Measurements from ENCODE around the gene FAM118B. TPM values are rescaled to one million over a fixed set of nuclear protein-coding genes. Genes with fewer than 3 reads are reported as not detected.

Gene FAM118B
- total and polyA plus RNA-seq, 10 donors = 5.5 to 32.3 (median 17.5) TPM

GRCh38 chr11:126310200-126310991 lies 98.8 kb downstream of the FAM118B start:
- peaks cover 0 to 78% (median 17%) of the 10 kb centered on the region in 6 donors for H3K36me3 ChIP-seq
- no peaks in the 10 kb centered on the region for H3K27me3 ChIP-seq (replicated peaks in 1 of 7)
- H3K27ac ChIP-seq = peak overlapping the region in 7 of 8 donors; percentile 37 to 89 (median 79)
- no peak for TF ChIP-seq POLR2A (IDR thresholded peaks at IDR 0.05)
- TF ChIP-seq POLR2AphosphoS5 (IDR thresholded peaks at IDR 0.05) = peak; percentile 25 to 50 (median 33)
- TF ChIP-seq, protein P1, sequence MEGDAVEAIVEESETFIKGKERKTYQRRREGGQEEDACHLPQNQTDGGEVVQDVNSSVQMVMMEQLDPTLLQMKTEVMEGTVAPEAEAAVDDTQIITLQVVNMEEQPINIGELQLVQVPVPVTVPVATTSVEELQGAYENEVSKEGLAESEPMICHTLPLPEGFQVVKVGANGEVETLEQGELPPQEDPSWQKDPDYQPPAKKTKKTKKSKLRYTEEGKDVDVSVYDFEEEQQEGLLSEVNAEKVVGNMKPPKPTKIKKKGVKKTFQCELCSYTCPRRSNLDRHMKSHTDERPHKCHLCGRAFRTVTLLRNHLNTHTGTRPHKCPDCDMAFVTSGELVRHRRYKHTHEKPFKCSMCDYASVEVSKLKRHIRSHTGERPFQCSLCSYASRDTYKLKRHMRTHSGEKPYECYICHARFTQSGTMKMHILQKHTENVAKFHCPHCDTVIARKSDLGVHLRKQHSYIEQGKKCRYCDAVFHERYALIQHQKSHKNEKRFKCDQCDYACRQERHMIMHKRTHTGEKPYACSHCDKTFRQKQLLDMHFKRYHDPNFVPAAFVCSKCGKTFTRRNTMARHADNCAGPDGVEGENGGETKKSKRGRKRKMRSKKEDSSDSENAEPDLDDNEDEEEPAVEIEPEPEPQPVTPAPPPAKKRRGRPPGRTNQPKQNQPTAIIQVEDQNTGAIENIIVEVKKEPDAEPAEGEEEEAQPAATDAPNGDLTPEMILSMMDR (IDR thresholded peaks at IDR 0.05 in 8 of 11, conservative IDR thresholded peaks at IDR 0.05 in 3 of 11) = peak; percentile 66 to 92 (median 85)
- H3K4me3 ChIP-seq = no peak overlapping the region
- intact Hi-C loops (cut with DNase I; ENCODE audit: low total_unique reads) = no loop called here
- no peaks in the 10 kb centered on the region for H3K9me3 ChIP-seq
- peak; percentile 90 for DNase-seq
- WGBS, 5 donors = 57 to 70% (median 63%) methylated on average over 12 of the region's 12 CpGs
- peaks cover 14 to 83% (median 51%) of the 10 kb centered on the region in 6 donors for H3K4me1 ChIP-seq

DNA sequence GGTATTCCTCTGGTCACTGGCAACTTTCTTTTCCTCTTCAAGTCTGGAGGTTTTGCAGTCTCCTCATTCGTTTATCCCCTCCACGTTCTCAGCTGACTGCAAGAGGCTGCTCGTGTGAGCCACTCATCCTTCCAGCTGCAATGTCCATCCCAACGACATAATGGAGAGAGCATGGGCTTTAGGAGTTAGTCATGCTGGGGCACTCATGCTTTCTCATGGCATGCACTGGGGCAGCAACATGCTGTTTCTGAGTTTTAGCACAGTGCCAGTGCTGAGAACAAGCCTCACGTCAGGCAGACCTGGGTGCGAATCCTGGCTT lies 99.4 kb downstream of the FAM118B start:
- DNase-seq = no peak
- intact Hi-C loops (cut with DNase I; ENCODE audit: low total_unique reads) = no loop called here
- WGBS, 5 donors = 49 to 74% (median 54%) methylated on average over 5 to 6 of the region's 6 CpGs
- Histone ChIP-seq H3K36me3 (peaks cover 0 to 82% (median 17%) of the 10 kb centered on the region in 6 donors), H3K4me3 (no peak overlapping the region), H3K4me1 (peaks cover 14 to 83% (median 45%) of the 10 kb centered on the region in 6 donors), H3K27me3 (replicated peaks in 1 of 7) (no peaks in the 10 kb centered on the region), H3K27ac (peak overlapping the region in 7 of 8 donors; percentile 37 to 89 (median 79)), H3K9me3 (no peaks in the 10 kb centered on the region)
- TF ChIP-seq, protein P1 (IDR thresholded peaks at IDR 0.05 in 8 of 11, conservative IDR thresholded peaks at IDR 0.05 in 3 of 11) = no peak
- no peak for TF ChIP-seq POLR2AphosphoS5 (IDR thresholded peaks at IDR 0.05)
- TF ChIP-seq POLR2A (IDR thresholded peaks at IDR 0.05) = no peak

DNA sequence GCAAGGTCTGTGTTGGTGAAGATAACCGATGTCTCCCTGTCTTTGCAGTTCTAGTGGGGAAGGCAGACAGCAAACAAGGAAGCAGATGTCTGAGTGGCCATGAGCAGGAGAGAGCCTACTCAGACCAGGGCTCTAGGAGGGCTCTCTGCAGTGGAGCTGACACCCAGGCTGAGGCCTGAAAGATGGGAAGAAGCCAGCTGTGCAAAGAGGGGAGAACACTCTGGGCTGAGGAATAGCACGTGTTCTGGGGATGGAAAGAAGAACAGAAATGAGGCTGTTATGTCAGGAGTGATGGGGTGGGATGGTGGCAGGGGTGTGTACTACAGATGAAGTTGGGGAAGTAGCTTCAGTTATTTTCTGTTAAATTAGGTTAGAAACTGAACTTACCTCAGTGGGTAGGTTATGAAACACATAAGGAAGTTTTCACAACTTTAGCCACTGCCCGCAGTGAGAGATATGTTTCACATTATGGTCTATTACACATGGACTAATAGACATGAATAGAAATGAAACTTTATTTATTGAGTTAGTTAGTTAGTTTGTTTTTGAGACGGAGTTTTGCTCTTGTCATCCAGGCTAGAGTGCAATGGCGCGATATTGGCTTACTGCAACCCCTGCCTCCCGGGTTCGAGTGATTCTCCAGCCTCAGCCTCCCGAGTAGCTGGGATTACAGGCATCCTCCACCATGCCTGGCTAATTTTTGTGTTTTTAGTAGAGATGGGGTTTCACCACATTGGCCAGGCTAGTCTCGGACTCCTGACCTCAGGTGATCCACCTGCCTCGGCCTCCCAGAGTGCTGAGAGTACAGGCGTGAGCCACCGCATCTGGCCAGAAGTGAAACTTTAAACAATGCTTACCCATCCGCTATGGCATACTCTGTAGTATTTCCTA lies 100.1 kb downstream of the FAM118B start:
- Histone ChIP-seq H3K36me3 (peaks cover 0 to 78% (median 17%) of the 10 kb centered on the region in 6 donors), H3K27ac (peak overlapping the region in 7 of 8 donors; percentile 37 to 89 (median 79)), H3K4me1 (peaks cover 14 to 83% (median 41%) of the 10 kb centered on the region in 6 donors), H3K9me3 (no peaks in the 10 kb centered on the region), H3K4me3 (no peak overlapping the region), H3K27me3 (replicated peaks in 1 of 7) (no peaks in the 10 kb centered on the region)
- intact Hi-C loops (cut with DNase I; ENCODE audit: low total_unique reads) = no loop called here
- no peak for TF ChIP-seq POLR2A (IDR thresholded peaks at IDR 0.05)
- TF ChIP-seq, protein P1 (IDR thresholded peaks at IDR 0.05 in 8 of 11, conservative IDR thresholded peaks at IDR 0.05 in 3 of 11) = peak in 5 of 11 experiments; percentile 5 to 56 (median 40)
- DNase-seq = no peak
- 52 to 80% (median 69%) methylated on average over 14 of the region's 14 CpGs for WGBS, 5 donors

Small RNA genes lying within 50 kb of the gene (small RNA-seq; reads per million reads assigned to genes)
- 0 reads per million in 4 donors for gene AP001893.2
- 0 reads per million in 4 donors for gene RN7SL351P
- 0 reads per million in 4 donors for gene RNU4-86P

Other genes starting within 250 kb of the FAM118B start
- gene CDON, start 148.9 kb upstream of the FAM118B start, total RNA-seq = 1 to 10 TPM; 1.8 to 5.3 (median 3.6) TPM
- gene CDON, start 148.9 kb upstream of the FAM118B start, polyA plus RNA-seq = under 1 TPM; 0.30 to 0.58 (median 0.45) TPM
- gene RPUSD4, start 132 bp upstream of the FAM118B start, total RNA-seq = 10 to 100 TPM; 20.6 to 26.7 (median 22.3) TPM
- 10 to 100 TPM; 14.5 to 15.5 (median 15.4) TPM for gene RPUSD4, start 132 bp upstream of the FAM118B start, polyA plus RNA-seq
- gene SRPRA, start 57.1 kb downstream of the FAM118B start, total RNA-seq = 100 to 1,000 TPM; 103 to 130 (median 117) TPM
- gene SRPRA, start 57.1 kb downstream of the FAM118B start, polyA plus RNA-seq = 10 to 100 TPM; 30.9 to 35.3 (median 32.0) TPM
- 10 to 100 TPM; 26.1 to 48.1 (median 32.0) TPM for gene FOXRED1, start 57.4 kb downstream of the FAM118B start, total RNA-seq
- 10 to 100 TPM; 20.5 to 31.6 (median 23.3) TPM for gene FOXRED1, start 57.4 kb downstream of the FAM118B start, polyA plus RNA-seq
- 10 to 100 TPM; 15.4 to 23.5 (median 18.5) TPM for gene TIRAP, start 71.3 kb downstream of the FAM118B start, total RNA-seq
- 1 to 10 TPM; 2.6 to 7.3 (median 3.0) TPM for gene TIRAP, start 71.3 kb downstream of the FAM118B start, polyA plus RNA-seq
- gene DCPS, start 92.3 kb downstream of the FAM118B start, total RNA-seq = 10 to 100 TPM; 17.4 to 30.8 (median 21.1) TPM
- 10 to 100 TPM; 23.9 to 35.2 (median 30.4) TPM for gene DCPS, start 92.3 kb downstream of the FAM118B start, polyA plus RNA-seq
- 100 to 1,000 TPM in 1 of 7 donors, 10 to 100 TPM in 6; 41.2 to 102 (median 53.0) TPM for gene ST3GAL4, start 143.9 kb downstream of the FAM118B start, total RNA-seq
- gene ST3GAL4, start 143.9 kb downstream of the FAM118B start, polyA plus RNA-seq = 10 to 100 TPM; 12.8 to 25.0 (median 22.4) TPM

Data from spleen (tissue), 11 donors.